Measurements from ENCODE around the gene ACTN4.

DNA sequence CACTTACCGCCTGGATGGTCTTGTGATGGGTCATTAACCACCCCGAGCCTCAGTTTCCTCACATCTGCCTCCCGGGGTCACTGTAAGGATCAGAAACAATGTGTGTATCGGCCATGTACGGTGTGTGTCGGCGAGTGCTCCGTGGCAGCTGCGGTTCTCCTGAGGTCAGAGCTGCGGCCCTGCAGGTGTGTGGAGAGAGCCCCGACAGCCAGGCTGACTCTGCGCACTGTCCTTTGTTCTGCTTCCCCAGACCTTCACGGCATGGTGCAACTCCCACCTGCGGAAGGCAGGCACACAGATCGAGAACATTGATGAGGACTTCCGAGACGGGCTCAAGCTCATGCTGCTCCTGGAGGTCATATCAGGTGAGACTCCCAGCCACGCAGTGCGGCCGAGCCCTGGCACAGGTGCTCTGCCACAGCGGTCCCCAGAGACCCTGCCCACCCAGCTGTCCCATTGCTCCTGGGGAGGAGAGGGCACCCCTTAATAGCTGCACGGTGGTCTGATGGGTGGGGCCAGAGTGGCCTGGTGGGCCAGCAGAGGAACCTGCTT is 53.0 kb downstream of the ACTN4 start:
- TF ChIP-seq CTCF (conservative IDR thresholded peaks at IDR 0.05; ENCODE audit: low read length) (no peak), EZH2phosphoT487 (IDR thresholded peaks at IDR 0.05; ENCODE audit: borderline replicate concordance, low read depth, low read length) (no peak)
